Right lobe of liver (tissue), 4 donors: ENCODE measurements around the gene ATP1B3.

ENCODE experiments used
- CTCF ChIP-seq, 4 donors: fragments of 200-600 bp in 3 of 4; fragments of 450-650 bp in 1 of 4; IDR thresholded peaks; one replicate each; pipeline versions ENCODE4 v1.5.1 to v1.8.0; 2016 to 2022; ENCODE audit warnings: antibody characterized with exemption in 4 of 4, mild to moderate bottlenecking in 2 of 4
- POLR2A ChIP-seq: fragments of 450-650 bp; IDR thresholded peaks from one replicate; pipeline ENCODE4 v1.6.1; 2017; ENCODE audit warnings: antibody characterized with exemption, mild to moderate bottlenecking
- donor health status: DM: no; HTN: no; CAD: no.
- donor health status: DM: no; HTN: no; CAD: no.
- donor health status: DM: no; HTN: yes; CAD: no.

- TF ChIP-seq POLR2A: no peak
- TF ChIP-seq CTCF (IDR thresholded peaks at IDR 0.05): no peak
Measured at GRCh38 chr3:141854599-141854998, 21.8 kb upstream of the ATP1B3 start.
